ENCODE data around the gene SAT2. TPM values are rescaled to one million over a fixed set of nuclear protein-coding genes. Genes with fewer than 3 reads are reported as not detected.
A peak's percentile ranks its signal among the peaks of the same experiment; 100 is the strongest.

Gene SAT2
- total and polyA plus RNA-seq, 2 donors from 2014 or later: 74.7 to 430 TPM

DNA sequence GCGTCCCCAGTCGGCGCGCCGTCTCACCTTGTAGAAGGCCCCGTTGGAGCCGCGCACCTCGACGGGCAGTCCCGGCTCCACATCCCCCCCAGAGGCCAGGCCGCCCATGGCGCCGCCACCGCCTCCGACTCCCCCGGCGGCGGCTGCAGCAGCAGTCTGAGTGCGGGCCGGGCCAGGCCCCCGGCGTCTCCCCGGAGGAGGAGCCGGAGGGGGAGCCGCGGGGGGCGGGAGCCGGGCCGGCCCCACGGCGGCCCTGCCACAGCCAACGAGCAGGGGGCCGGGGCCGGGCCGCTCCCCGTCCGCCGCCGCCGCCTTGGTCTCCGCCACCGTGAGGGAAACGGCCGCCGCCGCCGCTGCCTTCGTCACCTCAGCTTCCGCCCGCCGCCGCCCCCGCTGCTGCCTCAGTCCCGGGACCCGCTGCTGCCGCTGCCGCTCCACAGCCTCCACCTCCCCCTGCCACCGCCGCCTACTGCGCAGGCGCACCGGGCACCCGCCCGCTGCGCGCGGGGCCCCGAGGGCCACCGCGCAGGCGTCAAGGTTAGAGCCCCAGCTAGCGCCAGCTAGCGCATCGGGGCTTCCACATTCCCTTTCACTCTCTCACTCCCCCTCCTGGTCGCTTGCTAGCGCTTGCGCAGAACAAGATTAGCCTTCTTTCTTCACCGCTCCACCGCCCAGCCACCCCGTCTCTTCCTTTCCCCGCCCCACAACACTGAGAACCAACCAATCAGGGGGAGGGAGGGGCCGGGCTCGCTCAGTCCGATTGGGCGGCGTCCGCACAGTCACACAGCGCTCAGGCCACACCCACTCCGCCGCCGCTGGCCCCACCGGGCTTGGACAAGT is 13.0 kb downstream of the SAT2 start, which contains the start of gene FXR2:
TSS of gene FXR2 (minus strand) at position 473 of the 840 bp plus-strand sequence. CDS start at position 108, 365 bp downstream.
- Histone ChIP-seq H3K9ac (ENCODE audit: low read length in 3 of 3) (peak within 1 kb of the TSS; percentile 52 to 93 (median 78)), H3K27me3 (ENCODE audit: control insufficient read depth, insufficient read depth, low read length) (no peaks in the 10 kb centered on the region), H3K4me1 (ENCODE audit: control insufficient read depth in 2 of 3, insufficient read depth in 2 of 3, low read depth in 1 of 3, low read length in 3 of 3) (peaks cover 4 to 22% (median 17%) of the 10 kb centered on the region in 3 donors), H3K36me3 (ENCODE audit: control insufficient read depth in 2 of 3, insufficient read depth in 3 of 3, low read length in 3 of 3) (peaks cover 0 to 3% (median 2%) of the 10 kb centered on the region in 3 donors), H3K9me3 (ENCODE audit: control insufficient read depth in 2 of 3, insufficient read depth in 1 of 3, low read length in 3 of 3) (no peaks in the 10 kb centered on the region), H3K4me3 (ENCODE audit: low read length in 3 of 3) (peak within 1 kb of the TSS; percentile 76 to 93 (median 81)), H3K27ac (ENCODE audit: low read depth in 2 of 2, low read length in 2 of 2) (peak within 1 kb of the TSS; percentile 76 to 87)
- DNase-seq (peak; percentile 100), FAIRE-seq (peak; percentile 92)
- intact Hi-C loops (cut with DNase I): no loop called here
- peak; percentile 41 for TF ChIP-seq CTCF (IDR thresholded peaks at IDR 0.05; ENCODE audit: borderline replicate concordance, extremely low read depth, insufficient read depth)

DNA sequence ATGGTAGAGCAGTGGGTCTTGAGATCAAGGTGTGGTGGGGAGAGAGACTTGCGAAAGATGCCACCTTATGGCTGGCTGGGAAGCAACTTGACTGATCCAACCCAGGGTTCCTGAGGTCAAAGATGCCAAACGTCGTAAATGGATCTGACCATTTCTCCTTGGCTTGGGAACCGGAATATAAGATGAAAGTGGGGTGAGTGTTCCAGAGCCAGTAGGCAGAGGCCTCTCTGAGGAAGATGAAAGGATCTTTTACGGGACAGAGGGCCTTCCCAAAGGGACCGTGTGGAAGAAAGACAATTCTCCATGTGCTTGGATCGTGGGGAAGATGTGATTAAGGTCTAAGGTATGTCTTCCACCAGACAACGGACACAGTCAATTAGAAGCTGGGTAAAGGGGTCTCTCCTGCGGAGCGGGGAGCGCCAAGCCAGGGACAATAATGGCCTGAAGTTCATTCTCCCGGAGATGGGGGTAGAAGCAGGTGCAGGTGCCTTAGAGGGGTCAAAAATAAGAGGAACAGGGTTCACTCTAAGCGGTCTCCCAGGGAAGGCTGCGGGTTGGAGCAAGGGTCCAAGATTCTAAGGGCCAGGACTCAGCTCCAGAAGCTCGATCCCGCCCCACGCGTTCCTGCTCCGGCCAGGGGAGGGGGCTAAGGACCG is 13.7 kb downstream of the SAT2 start:
- peak in 2 of 5 donors; percentile 22 to 23 for DNase-seq
- peak overlapping the region; percentile 52 to 93 (median 61) for H3K9ac ChIP-seq (ENCODE audit: low read length in 3 of 3)
- no peaks in the 10 kb centered on the region for H3K27me3 ChIP-seq (ENCODE audit: control insufficient read depth, insufficient read depth, low read length)
- H3K4me3 ChIP-seq (ENCODE audit: low read length in 3 of 3): peak overlapping the region; percentile 51 to 93 (median 81)
- peaks cover 4 to 22% (median 17%) of the 10 kb centered on the region in 3 donors for H3K4me1 ChIP-seq (ENCODE audit: control insufficient read depth in 2 of 3, insufficient read depth in 2 of 3, low read depth in 1 of 3, low read length in 3 of 3)
- intact Hi-C loops (cut with DNase I): no loop called here
- peak overlapping the region; percentile 68 to 87 for H3K27ac ChIP-seq (ENCODE audit: low read depth in 2 of 2, low read length in 2 of 2)
- no peaks in the 10 kb centered on the region for H3K9me3 ChIP-seq (ENCODE audit: control insufficient read depth in 2 of 3, insufficient read depth in 1 of 3, low read length in 3 of 3)
- no peak for FAIRE-seq
- TF ChIP-seq CTCF (IDR thresholded peaks at IDR 0.05; ENCODE audit: borderline replicate concordance, extremely low read depth, insufficient read depth): no peak
- H3K36me3 ChIP-seq (ENCODE audit: control insufficient read depth in 2 of 3, insufficient read depth in 3 of 3, low read length in 3 of 3): peaks cover 0 to 3% (median 2%) of the 10 kb centered on the region in 3 donors

- no peaks in the 10 kb centered on the region for H3K9me3 ChIP-seq (ENCODE audit: control insufficient read depth in 2 of 3, insufficient read depth in 1 of 3, low read length in 3 of 3)
- intact Hi-C loops (cut with DNase I): no loop called here
- H3K27ac ChIP-seq (ENCODE audit: low read depth in 2 of 2, low read length in 2 of 2): peak overlapping the region in 1 of 2 donors; percentile 15
- peak overlapping the region in 1 of 3 donors; percentile 53 for H3K9ac ChIP-seq (ENCODE audit: low read length in 3 of 3)
- peak overlapping the region in 2 of 3 donors; percentile 3 to 28 for H3K4me3 ChIP-seq (ENCODE audit: low read length in 3 of 3)
- H3K27me3 ChIP-seq (ENCODE audit: control insufficient read depth, insufficient read depth, low read length): no peaks in the 10 kb centered on the region
- H3K4me1 ChIP-seq (ENCODE audit: control insufficient read depth in 2 of 3, insufficient read depth in 2 of 3, low read depth in 1 of 3, low read length in 3 of 3): peaks cover 4 to 22% (median 17%) of the 10 kb centered on the region in 3 donors
- peaks cover 2 to 3% (median 3%) of the 10 kb centered on the region in 3 donors for H3K36me3 ChIP-seq (ENCODE audit: control insufficient read depth in 2 of 3, insufficient read depth in 3 of 3, low read length in 3 of 3)
- DNase-seq (peak in 1 of 5 donors; percentile 48), FAIRE-seq (no peak)
- TF ChIP-seq CTCF (IDR thresholded peaks at IDR 0.05; ENCODE audit: borderline replicate concordance, extremely low read depth, insufficient read depth): no peak
These were observed 15.4 kb downstream of the SAT2 start for GRCh38 chr17:7612294-7612640.
